Measurements from ENCODE around the gene COG7.

DNA sequence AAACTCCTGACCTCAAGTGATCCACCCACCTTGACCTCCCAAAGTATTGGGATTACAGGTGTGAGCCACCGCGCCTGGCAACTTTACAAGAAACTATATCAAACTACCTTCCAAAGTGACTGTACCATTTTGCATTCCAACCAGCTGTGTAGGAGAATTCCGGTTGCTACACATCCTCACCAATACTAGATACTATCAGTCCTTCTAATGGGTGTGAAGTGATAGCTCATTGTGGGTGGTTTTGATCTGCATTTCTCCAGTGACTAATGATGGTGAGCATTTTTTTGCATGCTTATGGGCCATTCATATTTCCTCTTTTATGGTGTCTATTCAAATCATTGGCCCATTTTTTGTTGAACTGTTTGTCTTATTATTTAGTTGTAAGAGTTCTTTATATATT is 113.2 kb downstream of the COG7 start:
- TF ChIP-seq, protein P1, sequence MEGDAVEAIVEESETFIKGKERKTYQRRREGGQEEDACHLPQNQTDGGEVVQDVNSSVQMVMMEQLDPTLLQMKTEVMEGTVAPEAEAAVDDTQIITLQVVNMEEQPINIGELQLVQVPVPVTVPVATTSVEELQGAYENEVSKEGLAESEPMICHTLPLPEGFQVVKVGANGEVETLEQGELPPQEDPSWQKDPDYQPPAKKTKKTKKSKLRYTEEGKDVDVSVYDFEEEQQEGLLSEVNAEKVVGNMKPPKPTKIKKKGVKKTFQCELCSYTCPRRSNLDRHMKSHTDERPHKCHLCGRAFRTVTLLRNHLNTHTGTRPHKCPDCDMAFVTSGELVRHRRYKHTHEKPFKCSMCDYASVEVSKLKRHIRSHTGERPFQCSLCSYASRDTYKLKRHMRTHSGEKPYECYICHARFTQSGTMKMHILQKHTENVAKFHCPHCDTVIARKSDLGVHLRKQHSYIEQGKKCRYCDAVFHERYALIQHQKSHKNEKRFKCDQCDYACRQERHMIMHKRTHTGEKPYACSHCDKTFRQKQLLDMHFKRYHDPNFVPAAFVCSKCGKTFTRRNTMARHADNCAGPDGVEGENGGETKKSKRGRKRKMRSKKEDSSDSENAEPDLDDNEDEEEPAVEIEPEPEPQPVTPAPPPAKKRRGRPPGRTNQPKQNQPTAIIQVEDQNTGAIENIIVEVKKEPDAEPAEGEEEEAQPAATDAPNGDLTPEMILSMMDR (IDR thresholded peaks at IDR 0.05): no peak
- no peak for TF ChIP-seq POLR2A (IDR thresholded peaks at IDR 0.05)

Data from vagina (tissue), 2 donors.